Neuronal stem cell (in vitro differentiated cells): Measurements from ENCODE around the gene RAP1GAP.

Experiments used
- DNase-seq: peaks from one replicate; pipeline ENCODE4 v3.0.0-alpha.2; 2013; ENCODE audit warnings: low spot score
- H2AFZ ChIP-seq: one replicate; pipeline ENCODE4 v1.6.1; 2013; ENCODE audit warnings: mild to moderate bottlenecking, low read length, inconsistent platforms
- H2AK5ac ChIP-seq: 2 replicates; pipeline ENCODE4 v1.6.1; 2013; ENCODE audit warnings: low read depth, mild to moderate bottlenecking, inconsistent platforms, low read length, moderate library complexity, mixed read lengths
- H2BK120ac ChIP-seq: 2 replicates; pipeline ENCODE4 v1.6.1; 2013; ENCODE audit warnings: low read depth, mild to moderate bottlenecking, inconsistent platforms, low read length, moderate library complexity, mixed read lengths
- H2BK12ac ChIP-seq: one replicate; pipeline ENCODE4 v1.6.1; 2013; ENCODE audit warnings: low read length, inconsistent platforms
- H2BK15ac ChIP-seq: 2 replicates; pipeline ENCODE4 v1.6.1; 2013; ENCODE audit warnings: mild to moderate bottlenecking, low read length, inconsistent platforms, mixed read lengths
- H2BK5ac ChIP-seq: one replicate; pipeline ENCODE4 v1.6.1; 2013; ENCODE audit warnings: inconsistent platforms, mild to moderate bottlenecking, low read length, moderate library complexity
- H3K14ac ChIP-seq: one replicate; pipeline ENCODE4 v1.6.1; 2013; ENCODE audit warnings: low read length, inconsistent platforms
- H3K18ac ChIP-seq: 2 replicates; pipeline ENCODE4 v1.6.1; 2013; ENCODE audit warnings: low read length, inconsistent platforms
- H3K23ac ChIP-seq: 2 replicates; pipeline ENCODE4 v1.6.1; 2013; ENCODE audit warnings: low read depth, mild to moderate bottlenecking, mixed read lengths, low read length, inconsistent platforms; ENCODE audit not compliant: poor library complexity
- H3K27ac ChIP-seq: replicated peaks from 3 replicates; pipeline ENCODE4 v1.5.1; 2013; ENCODE audit warnings: low read length, inconsistent platforms
- H3K27me3 ChIP-seq, 3 experiments: 2 replicates each; pipeline ENCODE4 v1.6.1; 2013; ENCODE audit warnings: low read length in 3 of 3, mild to moderate bottlenecking in 2 of 3, inconsistent platforms in 1 of 3, low read depth in 1 of 3, mixed read lengths in 1 of 3, moderate library complexity in 1 of 3; ENCODE audit not compliant: control insufficient read depth in 3 of 3, insufficient read depth in 3 of 3
- H3K36me3 ChIP-seq, 2 donors: replicated peaks in 1 of 2; 2 replicates each; pipeline ENCODE4 v1.6.1; 2013; ENCODE audit warnings: low read length in 2 of 2; ENCODE audit not compliant: control insufficient read depth in 2 of 2, insufficient read depth in 2 of 2
- H3K4ac ChIP-seq: 2 replicates; pipeline ENCODE4 v1.6.1; 2013; ENCODE audit warnings: inconsistent platforms, mild to moderate bottlenecking, low read length, moderate library complexity
- H3K4me1 ChIP-seq, 2 donors: 1 replicate in 1 of 2; 2 replicates in 1 of 2; pipeline ENCODE4 v1.6.1; 2013; ENCODE audit warnings: low read length in 2 of 2, low read depth in 1 of 2; ENCODE audit not compliant: control insufficient read depth in 2 of 2, insufficient read depth in 1 of 2
- H3K4me2 ChIP-seq: one replicate; pipeline ENCODE4 v1.6.1; 2013; ENCODE audit warnings: mild to moderate bottlenecking, low read length, inconsistent platforms; ENCODE audit not compliant: insufficient read depth, poor library complexity, severe bottlenecking
- H3K4me3 ChIP-seq, 2 donors: 2 replicates each; pipeline ENCODE4 v1.5.1; 2013; ENCODE audit warnings: low read length in 2 of 2, mild to moderate bottlenecking in 2 of 2, inconsistent platforms in 1 of 2, moderate library complexity in 1 of 2
- H3K79me1 ChIP-seq: one replicate; pipeline ENCODE4 v1.6.1; 2013; ENCODE audit warnings: low read depth, mild to moderate bottlenecking, inconsistent platforms, low read length, moderate library complexity
- H3K9ac ChIP-seq: one replicate; pipeline ENCODE4 v1.6.1; 2013; ENCODE audit warnings: mild to moderate bottlenecking, low read depth, low read length, inconsistent platforms; ENCODE audit not compliant: poor library complexity
- H3K9me3 ChIP-seq, 2 donors: replicated peaks in 1 of 2; 2 replicates each; pipeline versions ENCODE3 to v1.6.1; 2013; ENCODE audit warnings: low read length in 2 of 2, mild to moderate bottlenecking in 2 of 2, inconsistent platforms in 1 of 2, low read depth in 1 of 2, mixed read lengths in 1 of 2, moderate library complexity in 1 of 2; ENCODE audit not compliant: control insufficient read depth in 2 of 2, insufficient read depth in 1 of 2
- H4K8ac ChIP-seq: one replicate; pipeline ENCODE4 v1.6.1; 2013; ENCODE audit warnings: low read depth, mild to moderate bottlenecking, inconsistent platforms, low read length, moderate library complexity
- H4K91ac ChIP-seq: one replicate; pipeline ENCODE4 v1.6.1; 2013; ENCODE audit warnings: low read length, low read depth, mild to moderate bottlenecking, inconsistent platforms; ENCODE audit not compliant: poor library complexity
- WGBS, 2 donors: extraction: QIAGEN DNeasy Blood & Tissue Kit; methylation state at CpG; one replicate each; pipeline ENCODE4 v1.1.7; 2013; ENCODE audit warnings: missing lambda C conversion rate in 2 of 2, mixed read lengths in 1 of 2; ENCODE audit not compliant: insufficient read length in 2 of 2, insufficient replicate concordance in 1 of 2; ENCODE audit errors: extremely low coverage in 2 of 2; 5-methylcytosine and 5-hydroxymethylcytosine counted together

Gene RAP1GAP

DNA sequence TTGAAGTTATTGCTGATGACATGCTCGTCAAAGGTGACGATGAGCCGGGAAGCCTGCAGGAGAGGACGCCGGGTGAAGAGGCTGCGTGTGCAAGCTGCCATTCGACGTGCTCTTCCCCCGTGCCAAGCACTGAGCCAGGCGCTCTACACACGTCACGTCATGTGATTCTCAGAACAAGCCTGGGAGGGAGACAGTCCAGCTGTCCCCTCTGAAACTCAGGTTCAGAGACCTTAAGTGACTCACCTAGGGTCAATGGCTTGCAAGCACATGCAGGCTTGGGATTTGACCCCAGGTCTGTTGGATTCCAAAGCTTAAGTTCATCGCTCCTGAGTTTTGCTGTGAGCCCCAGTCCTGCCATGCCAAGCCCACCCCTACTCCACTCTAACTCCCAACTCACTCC is 57.1 kb downstream of the RAP1GAP start:
- no peak overlapping the region for H3K4me2 ChIP-seq
- H4K91ac ChIP-seq = no peak overlapping the region
- H3K4me3 ChIP-seq = no peak overlapping the region
- no peak overlapping the region for H3K27ac ChIP-seq
- peaks cover 4% of the 10 kb centered on the region for H3K79me1 ChIP-seq
- no peak overlapping the region for H3K4ac ChIP-seq
- no peaks in the 10 kb centered on the region for H3K9me3 ChIP-seq
- no peaks in the 10 kb centered on the region for H3K27me3 ChIP-seq
- H3K23ac ChIP-seq = peak overlapping the region; percentile 57
- H2BK120ac ChIP-seq = no peak overlapping the region
- H4K8ac ChIP-seq = no peak overlapping the region
- H3K18ac ChIP-seq = peak overlapping the region; percentile 32
- no peak overlapping the region for H3K14ac ChIP-seq
- no peaks in the 10 kb centered on the region for H3K36me3 ChIP-seq
- no peak overlapping the region for H2BK5ac ChIP-seq
- no peak overlapping the region for H2BK12ac ChIP-seq
- H2AK5ac ChIP-seq = no peak overlapping the region
- H3K4me1 ChIP-seq = peaks cover 0 to 7% of the 10 kb centered on the region in 2 donors
- no peak overlapping the region for H2BK15ac ChIP-seq
- no CpG with 5 or more reads among the region's 13 CpGs for WGBS, 2 donors
- H3K9ac ChIP-seq = peak overlapping the region; percentile 37
- DNase-seq = no peak
- no peak overlapping the region for H2AFZ ChIP-seq

DNA sequence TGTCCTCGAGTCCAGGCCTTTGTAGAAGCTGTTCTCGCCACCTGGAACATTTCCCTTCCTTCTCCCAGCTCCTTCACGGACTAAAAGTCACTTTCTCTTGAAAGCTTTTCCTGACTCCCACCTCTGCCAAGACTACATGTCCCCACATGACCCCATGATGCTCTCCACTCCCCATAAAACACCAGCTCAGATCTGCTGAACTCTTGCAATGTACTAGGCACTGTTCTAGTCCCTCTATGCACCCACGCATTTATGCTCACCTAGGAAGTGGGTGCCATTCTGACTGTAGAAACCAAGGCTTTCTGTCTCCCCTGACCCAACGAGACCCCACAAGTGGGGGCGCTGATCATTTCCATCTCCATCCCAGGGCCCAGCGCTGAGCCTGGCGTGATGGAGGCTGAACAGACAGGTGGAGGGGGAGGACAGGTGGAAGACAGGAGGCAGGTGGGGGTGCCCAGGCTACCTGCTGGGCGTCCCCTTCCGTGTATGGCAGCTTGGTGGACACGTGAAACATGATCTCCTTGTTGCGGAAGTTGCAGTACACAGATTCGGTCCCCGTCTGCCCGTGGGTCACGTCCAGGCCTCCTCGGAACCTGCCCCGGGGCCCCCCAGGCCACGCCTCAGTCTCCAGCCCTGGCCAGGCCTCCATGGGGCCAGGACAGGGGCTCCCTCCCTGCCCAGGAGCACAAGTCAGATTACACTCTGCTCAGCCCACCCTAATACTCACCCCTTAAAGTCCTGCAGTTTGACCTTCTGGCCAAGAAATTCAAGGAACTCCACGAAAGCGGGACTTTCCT is 58.0 kb downstream of the RAP1GAP start:
- H4K8ac ChIP-seq = no peak overlapping the region
- H2BK120ac ChIP-seq = no peak overlapping the region
- H3K9me3 ChIP-seq = no peaks in the 10 kb centered on the region
- H3K79me1 ChIP-seq = peaks cover 4% of the 10 kb centered on the region
- DNase-seq = no peak
- H2BK15ac ChIP-seq = peak overlapping the region; percentile 90
- peaks cover 0 to 7% of the 10 kb centered on the region in 2 donors for H3K4me1 ChIP-seq
- no peaks in the 10 kb centered on the region for H3K27me3 ChIP-seq
- no CpG with 5 or more reads among the region's 21 CpGs for WGBS, 2 donors
- peak overlapping the region; percentile 85 for H2AK5ac ChIP-seq
- peak overlapping the region; percentile 29 for H3K4ac ChIP-seq
- H3K23ac ChIP-seq = no peak overlapping the region
- H3K14ac ChIP-seq = no peak overlapping the region
- no peak overlapping the region for H3K27ac ChIP-seq
- no peak overlapping the region for H3K4me2 ChIP-seq
- H2BK12ac ChIP-seq = peak overlapping the region; percentile 16
- no peak overlapping the region for H3K9ac ChIP-seq
- no peaks in the 10 kb centered on the region for H3K36me3 ChIP-seq
- peak overlapping the region; percentile 61 for H3K18ac ChIP-seq
- no peak overlapping the region for H4K91ac ChIP-seq
- H3K4me3 ChIP-seq = no peak overlapping the region
- H2BK5ac ChIP-seq = peak overlapping the region; percentile 30
- no peak overlapping the region for H2AFZ ChIP-seq

DNA sequence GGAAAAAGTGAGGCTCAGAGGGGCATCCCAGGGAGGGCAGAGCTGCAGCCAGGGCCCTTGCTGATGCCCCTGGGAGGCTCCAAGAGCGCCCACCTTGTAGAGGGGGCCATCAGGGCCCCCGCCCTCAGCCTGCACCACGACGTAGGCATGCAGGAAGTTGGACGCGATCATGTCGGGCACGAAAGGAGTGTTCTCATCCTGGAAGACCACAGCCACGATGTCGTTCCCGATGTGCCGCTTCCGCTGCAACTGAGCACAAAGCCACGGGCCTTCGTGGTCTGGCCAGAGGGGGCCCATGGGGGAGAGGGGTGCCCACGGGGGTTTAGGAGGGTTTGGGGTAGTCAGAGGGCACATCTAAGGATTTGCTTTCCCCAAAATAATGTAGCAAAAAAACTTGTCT is 59.1 kb downstream of the RAP1GAP start:
- Histone ChIP-seq H3K4me2 (no peak overlapping the region), H3K18ac (peak overlapping the region; percentile 45), H3K27ac (no peak overlapping the region), H3K4ac (no peak overlapping the region), H2AFZ (no peak overlapping the region), H3K79me1 (peaks cover 4% of the 10 kb centered on the region), H4K8ac (no peak overlapping the region), H3K36me3 (no peaks in the 10 kb centered on the region), H2BK5ac (no peak overlapping the region), H3K4me1 (peaks cover 0 to 9% of the 10 kb centered on the region in 2 donors), H3K9ac (no peak overlapping the region), H3K9me3 (no peaks in the 10 kb centered on the region), H3K14ac (no peak overlapping the region), H2BK120ac (no peak overlapping the region), H3K23ac (no peak overlapping the region), H3K27me3 (no peaks in the 10 kb centered on the region), H4K91ac (no peak overlapping the region), H3K4me3 (no peak overlapping the region), H2AK5ac (peak overlapping the region; percentile 25), H2BK15ac (no peak overlapping the region), H2BK12ac (no peak overlapping the region)
- no CpG with 5 or more reads among the region's 16 CpGs for WGBS, 2 donors
- no peak for DNase-seq

DNA sequence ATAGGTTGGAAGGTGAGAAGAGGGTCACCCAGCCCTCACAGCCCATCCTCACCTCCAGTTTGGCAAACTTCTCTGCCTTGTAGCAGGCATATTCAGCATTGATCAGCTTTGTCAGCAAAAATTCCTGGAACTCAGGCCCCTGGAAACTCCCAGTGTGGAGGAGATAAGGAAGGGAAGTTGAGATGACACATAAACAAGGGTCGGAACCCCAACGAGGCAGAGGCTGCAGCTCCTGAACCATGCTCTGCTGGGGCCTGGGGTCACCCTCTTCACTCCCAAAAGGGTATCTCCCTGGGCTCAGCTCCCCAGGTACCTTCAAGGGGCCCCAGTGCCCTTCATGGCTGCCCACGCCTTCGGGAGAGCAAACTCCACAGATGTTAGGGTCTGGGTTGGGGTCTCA is 60.4 kb downstream of the RAP1GAP start:
- peaks cover 2 to 12% of the 10 kb centered on the region in 2 donors for H3K4me1 ChIP-seq
- H2AFZ ChIP-seq = no peak overlapping the region
- H4K8ac ChIP-seq = no peak overlapping the region
- no peak overlapping the region for H2BK5ac ChIP-seq
- peak overlapping the region; percentile 31 for H3K14ac ChIP-seq
- H3K27me3 ChIP-seq = peaks cover 0 to 4% (median 2%) of the 10 kb centered on the region in 3 experiments
- H4K91ac ChIP-seq = no peak overlapping the region
- no peak overlapping the region for H3K4me3 ChIP-seq
- no peak overlapping the region for H3K27ac ChIP-seq
- DNase-seq = no peak
- no peak overlapping the region for H2BK120ac ChIP-seq
- no peak overlapping the region for H3K9ac ChIP-seq
- no peaks in the 10 kb centered on the region for H3K9me3 ChIP-seq
- H3K4me2 ChIP-seq = no peak overlapping the region
- no peak overlapping the region for H2BK15ac ChIP-seq
- H3K18ac ChIP-seq = peak overlapping the region; percentile 45
- no peak overlapping the region for H3K4ac ChIP-seq
- no peak overlapping the region for H3K23ac ChIP-seq
- no peaks in the 10 kb centered on the region for H3K36me3 ChIP-seq
- peaks cover 4% of the 10 kb centered on the region for H3K79me1 ChIP-seq
- H2BK12ac ChIP-seq = no peak overlapping the region
- no CpG with 5 or more reads among the region's 4 CpGs for WGBS, 2 donors
- peak overlapping the region; percentile 98 for H2AK5ac ChIP-seq
